HG02642 (cell line): Measurements from ENCODE around the gene ARID3A.

Experiments used
- ATAC-seq: cut with Tn5 transposase; IDR thresholded peaks from one replicate; pipeline ENCODE4 v1.9.1; 2021; ENCODE audit warnings: mild to moderate bottlenecking; ENCODE audit not compliant: unreplicated experiment, poor library complexity

ARID3A gene

DNA sequence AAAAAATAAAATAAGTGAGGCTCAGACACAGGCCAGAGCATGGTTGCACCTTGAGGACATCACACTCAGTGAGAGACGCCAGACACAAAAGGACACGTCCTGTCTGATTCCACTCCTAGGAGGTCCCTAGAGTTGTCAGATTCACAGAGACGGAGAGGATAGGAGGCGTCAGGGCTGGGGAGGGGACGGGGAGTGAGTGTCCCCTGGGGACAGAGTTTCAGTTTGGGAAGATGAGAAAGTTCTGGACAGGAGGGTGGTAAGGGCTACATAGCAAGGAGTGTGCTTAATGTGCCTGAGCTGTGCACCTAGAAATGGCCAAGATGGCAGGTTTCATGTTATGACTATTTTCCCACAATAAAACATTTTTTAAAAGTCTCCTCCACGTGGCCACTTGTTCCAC lies 72.2 kb downstream of the ARID3A start:
- no peak for ATAC-seq

GRCh38 chr19:999379-999719 lies 73.5 kb downstream of the ARID3A start:
- no peak for ATAC-seq

DNA sequence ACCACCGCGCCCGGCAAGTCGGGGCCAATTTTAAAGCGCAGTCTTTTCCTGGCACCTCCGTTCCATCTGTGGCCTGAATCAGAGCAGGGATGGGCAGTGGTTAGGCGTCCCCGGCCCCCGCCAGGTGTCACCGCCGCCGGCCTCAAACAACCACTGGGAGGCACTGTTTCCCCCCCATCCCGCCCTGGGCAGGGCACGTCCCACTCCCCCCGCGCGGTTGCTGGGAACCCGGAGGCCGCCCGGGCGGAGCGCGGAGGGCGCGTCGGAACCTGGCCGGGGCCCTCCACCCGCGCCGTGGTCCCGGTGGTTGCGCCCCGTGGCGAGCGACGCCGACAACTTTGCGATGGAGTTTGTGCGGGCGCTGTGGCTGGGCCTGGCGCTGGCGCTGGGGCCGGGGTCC lies 74.3 kb downstream of the ARID3A start, which contains the start of gene GRIN3B:
Gene GRIN3B (plus strand): TSS at position 325 of the 400 bp plus-strand sequence. CDS start 19 bp downstream, at position 344.
- no peak for ATAC-seq

GRCh38 chr19:1000591-1001537 lies 75.0 kb downstream of the ARID3A start:
- ATAC-seq: no peak

GRCh38 chr19:1001538-1002166 lies 75.8 kb downstream of the ARID3A start:
- ATAC-seq: no peak

DNA sequence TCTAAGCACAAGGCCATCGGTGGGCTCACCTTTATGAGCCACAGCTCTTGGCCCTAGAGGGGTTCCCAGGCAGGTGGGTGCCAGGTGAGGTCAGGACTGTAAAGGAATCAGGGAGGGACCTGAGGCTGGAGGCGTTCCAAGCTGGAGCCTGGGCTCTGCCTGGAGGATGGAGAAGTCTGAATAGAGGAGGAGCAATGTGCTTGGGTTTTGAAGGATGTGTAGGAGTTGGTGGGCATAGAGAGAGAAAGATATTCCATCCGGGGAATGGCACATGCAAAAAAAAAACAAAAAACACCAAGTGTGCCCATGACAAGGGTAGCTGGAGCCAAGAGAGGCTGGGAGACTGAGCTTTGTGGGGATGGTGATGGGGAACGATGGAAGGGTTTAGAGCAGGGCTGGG lies 76.8 kb downstream of the ARID3A start:
- no peak for ATAC-seq

DNA sequence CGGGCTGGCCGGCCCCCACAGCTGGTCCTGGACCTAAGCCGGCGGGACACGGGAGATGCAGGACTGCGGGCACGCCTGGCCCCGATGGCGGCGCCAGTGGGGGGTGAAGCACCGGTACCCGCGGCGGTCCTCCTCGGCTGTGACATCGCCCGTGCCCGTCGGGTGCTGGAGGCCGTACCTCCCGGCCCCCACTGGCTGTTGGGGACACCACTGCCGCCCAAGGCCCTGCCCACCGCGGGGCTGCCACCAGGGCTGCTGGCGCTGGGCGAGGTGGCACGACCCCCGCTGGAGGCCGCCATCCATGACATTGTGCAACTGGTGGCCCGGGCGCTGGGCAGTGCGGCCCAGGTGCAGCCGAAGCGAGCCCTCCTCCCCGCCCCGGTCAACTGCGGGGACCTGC lies 77.4 kb downstream of the ARID3A start:
- ATAC-seq: no peak

DNA sequence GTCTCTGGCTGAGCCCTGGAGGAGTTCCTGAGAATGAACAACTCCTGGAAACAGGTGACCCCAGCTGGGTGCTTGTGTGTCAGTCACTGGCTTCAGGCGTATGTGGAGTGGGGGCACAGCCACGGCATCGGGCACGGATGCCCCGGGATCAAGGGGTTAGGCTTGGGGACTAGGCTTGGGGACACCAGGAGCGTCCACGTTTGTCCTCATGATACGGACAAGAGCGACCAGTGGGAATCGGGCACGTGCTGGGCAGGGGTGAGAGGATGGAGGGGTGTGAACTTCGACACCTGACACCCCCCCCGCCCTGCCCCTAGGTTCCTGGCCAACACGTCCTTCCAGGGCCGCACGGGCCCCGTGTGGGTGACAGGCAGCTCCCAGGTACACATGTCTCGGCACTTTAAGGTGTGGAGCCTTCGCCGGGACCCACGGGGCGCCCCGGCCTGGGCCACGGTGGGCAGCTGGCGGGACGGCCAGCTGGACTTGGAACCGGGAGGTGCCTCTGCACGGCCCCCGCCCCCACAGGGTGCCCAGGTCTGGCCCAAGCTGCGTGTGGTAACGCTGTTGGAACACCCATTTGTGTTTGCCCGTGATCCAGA lies 78.5 kb downstream of the ARID3A start:
- no peak for ATAC-seq

- ATAC-seq: no peak
Measured at GRCh38 chr19:1004803-1005664, 79.2 kb downstream of the ARID3A start.

- no peak for ATAC-seq
Measured at GRCh38 chr19:1006711-1007398, 81.0 kb downstream of the ARID3A start.

DNA sequence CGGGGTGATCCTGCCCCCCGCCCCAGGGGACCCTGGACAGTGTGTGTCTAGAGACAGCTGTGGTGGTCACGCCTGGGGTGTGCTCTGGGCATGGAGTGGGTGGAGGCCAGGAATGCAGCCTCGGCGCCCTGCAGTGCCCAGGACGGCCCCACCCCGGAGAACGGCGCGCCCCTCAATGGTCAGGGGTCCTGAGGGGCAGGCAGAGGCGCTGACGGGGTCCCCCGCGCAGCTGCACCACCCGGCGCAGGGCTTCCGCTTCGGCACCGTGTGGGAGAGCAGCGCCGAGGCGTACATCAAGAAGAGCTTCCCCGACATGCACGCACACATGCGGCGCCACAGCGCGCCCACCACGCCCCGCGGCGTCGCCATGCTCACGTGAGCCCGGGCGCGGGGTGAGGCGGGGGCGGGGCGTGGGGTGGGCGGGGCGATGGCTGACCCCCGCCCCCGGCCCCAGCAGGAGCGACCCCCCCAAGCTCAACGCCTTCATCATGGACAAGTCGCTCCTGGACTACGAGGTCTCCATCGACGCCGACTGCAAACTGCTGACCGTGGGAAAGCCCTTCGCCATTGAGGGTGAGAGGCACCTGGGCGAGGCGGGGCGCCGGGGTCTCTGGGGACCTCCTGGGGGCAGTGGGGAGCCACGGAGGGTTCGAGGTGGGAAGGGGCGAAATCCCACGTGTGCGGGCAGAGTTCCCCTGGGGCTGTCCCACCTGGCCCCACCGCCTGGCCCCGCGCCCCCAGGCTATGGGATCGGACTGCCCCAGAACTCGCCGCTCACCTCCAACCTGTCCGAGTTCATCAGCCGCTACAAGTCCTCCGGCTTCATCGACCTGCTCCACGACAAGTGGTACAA lies 81.8 kb downstream of the ARID3A start:
- ATAC-seq: no peak

GRCh38 chr19:1008268-1009040 lies 82.6 kb downstream of the ARID3A start:
- ATAC-seq: no peak

GRCh38 chr19:1009041-1009980 lies 83.5 kb downstream of the ARID3A start:
- ATAC-seq: no peak

- no peak for ATAC-seq
Measured at GRCh38 chr19:1009981-1010538, 84.2 kb downstream of the ARID3A start.

- ATAC-seq: no peak
Measured at GRCh38 chr19:1010586-1011510, 85.0 kb downstream of the ARID3A start.
